Bronchial epithelial cell (primary cell): ENCODE data around the gene SOX6. TPM values are rescaled to one million over a fixed set of nuclear protein-coding genes. Genes with fewer than 3 reads are reported as not detected.

Experiments used
- DNase-seq: peaks from one replicate; pipeline ENCODE4 v3.0.0-alpha.2; 2010; ENCODE audit warnings: low read depth
- FAIRE-seq: peaks from 2 replicates; lab custom pipeline; 2011; peaks lifted over from hg19 to GRCh38; lab: Jason Lieb, UNC
- H3K27me3 ChIP-seq: 2 replicates; pipeline ENCODE4 v1.5.1; 2011; ENCODE audit warnings: low read length; ENCODE audit not compliant: control insufficient read depth, insufficient read depth
- H3K36me3 ChIP-seq: 2 replicates; pipeline ENCODE4 v1.5.1; 2011; ENCODE audit warnings: low read length; ENCODE audit not compliant: control insufficient read depth, insufficient read depth
- H3K4me3 ChIP-seq: 2 replicates; pipeline ENCODE4 v1.5.1; 2011; ENCODE audit warnings: mild to moderate bottlenecking, low read depth, low read length, control low read depth
- total RNA-seq: library from RNA; depleted of rRNA; stranded (reverse); fragments of >200 nt; gene quantifications from 2 replicates; pipeline ENCODE4 v1.2.1, GENCODE V29; 2014
- TF ChIP-seq, protein P1 (sequence below): IDR thresholded peaks from 2 replicates; pipeline ENCODE4 v1.5.1; 2011; ENCODE audit warnings: mild to moderate bottlenecking, moderate library complexity, low read length, control low read depth, inconsistent platforms; ENCODE audit not compliant: insufficient read depth, severe bottlenecking

SOX6 gene
- total RNA-seq, 1 donor from 2014 or later: 0.53 TPM

DNA sequence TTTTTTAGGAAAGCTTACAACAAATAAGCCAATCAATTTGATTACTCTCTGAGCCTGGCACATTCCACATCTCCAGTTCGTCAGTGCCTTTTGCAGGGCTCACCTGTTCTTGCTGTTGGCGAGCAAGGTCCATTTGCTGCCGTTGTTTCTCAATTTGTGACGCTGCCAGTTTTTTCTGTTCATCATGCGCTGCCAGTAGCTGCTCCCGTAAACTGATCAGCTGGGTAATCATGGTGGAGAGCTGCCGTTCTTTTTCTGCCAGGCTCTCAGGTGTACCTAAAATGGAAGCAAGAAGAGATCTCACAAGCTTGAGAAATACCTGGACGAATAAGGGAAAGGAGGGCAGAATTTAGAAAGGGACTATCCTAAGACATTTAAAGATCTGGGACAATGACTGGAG is 169.7 kb downstream of the SOX6 start:
- TF ChIP-seq, protein P1, sequence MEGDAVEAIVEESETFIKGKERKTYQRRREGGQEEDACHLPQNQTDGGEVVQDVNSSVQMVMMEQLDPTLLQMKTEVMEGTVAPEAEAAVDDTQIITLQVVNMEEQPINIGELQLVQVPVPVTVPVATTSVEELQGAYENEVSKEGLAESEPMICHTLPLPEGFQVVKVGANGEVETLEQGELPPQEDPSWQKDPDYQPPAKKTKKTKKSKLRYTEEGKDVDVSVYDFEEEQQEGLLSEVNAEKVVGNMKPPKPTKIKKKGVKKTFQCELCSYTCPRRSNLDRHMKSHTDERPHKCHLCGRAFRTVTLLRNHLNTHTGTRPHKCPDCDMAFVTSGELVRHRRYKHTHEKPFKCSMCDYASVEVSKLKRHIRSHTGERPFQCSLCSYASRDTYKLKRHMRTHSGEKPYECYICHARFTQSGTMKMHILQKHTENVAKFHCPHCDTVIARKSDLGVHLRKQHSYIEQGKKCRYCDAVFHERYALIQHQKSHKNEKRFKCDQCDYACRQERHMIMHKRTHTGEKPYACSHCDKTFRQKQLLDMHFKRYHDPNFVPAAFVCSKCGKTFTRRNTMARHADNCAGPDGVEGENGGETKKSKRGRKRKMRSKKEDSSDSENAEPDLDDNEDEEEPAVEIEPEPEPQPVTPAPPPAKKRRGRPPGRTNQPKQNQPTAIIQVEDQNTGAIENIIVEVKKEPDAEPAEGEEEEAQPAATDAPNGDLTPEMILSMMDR: no peak
- no peak for FAIRE-seq
- no peaks in the 10 kb centered on the region for H3K36me3 ChIP-seq

DNA sequence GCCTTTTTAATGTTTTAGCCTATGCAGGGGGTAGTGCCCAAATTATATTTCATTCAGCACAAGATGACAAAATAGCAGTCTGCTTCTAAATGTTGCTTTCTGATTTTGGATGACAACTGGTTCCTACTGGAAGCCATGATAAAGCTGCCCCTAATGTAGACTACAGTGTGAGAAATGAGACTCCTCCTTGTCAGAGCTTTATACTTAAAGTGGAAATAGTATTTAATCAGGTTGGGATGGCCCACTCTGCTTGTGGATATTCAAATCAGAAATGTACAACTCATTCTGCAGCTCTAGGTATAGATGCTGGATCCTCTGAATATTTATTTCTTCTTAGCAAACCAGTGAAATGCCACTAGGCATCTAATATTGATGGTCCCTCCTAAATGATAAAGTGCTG is 171.3 kb downstream of the SOX6 start:
- Histone ChIP-seq H3K27me3 (no peaks in the 10 kb centered on the region), H3K4me3 (no peak overlapping the region), H3K36me3 (no peaks in the 10 kb centered on the region)
- DNase-seq (no peak), FAIRE-seq (no peak)
- TF ChIP-seq, protein P1: no peak

More for the DNA sequence above, 169.7 kb downstream of the SOX6 start:
- H3K4me3 ChIP-seq: no peak overlapping the region
- no peak for DNase-seq
- no peaks in the 10 kb centered on the region for H3K27me3 ChIP-seq

DNA sequence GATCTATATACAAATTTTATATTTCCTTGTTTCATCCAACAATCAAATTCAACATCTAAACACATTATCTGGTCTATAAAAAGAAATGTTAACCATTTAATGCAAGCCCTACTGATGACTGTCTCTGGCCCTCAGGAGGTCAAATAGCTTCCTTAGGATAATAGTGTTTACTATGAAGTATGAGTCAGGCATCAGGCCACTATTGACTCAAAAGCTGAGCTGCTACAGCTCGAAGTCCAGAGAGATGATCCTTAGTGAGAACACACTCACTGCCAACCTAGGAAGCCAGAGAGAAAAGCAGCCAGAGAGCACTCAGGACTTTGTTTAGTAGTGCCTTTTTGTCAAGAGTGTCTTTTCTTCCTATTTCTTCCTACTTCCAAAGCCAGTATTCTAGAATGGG is 171.8 kb downstream of the SOX6 start:
- Histone ChIP-seq H3K4me3 (no peak overlapping the region), H3K27me3 (no peaks in the 10 kb centered on the region), H3K36me3 (no peaks in the 10 kb centered on the region)
- TF ChIP-seq, protein P1: no peak
- DNase-seq (peak; percentile 89), FAIRE-seq (no peak)

DNA sequence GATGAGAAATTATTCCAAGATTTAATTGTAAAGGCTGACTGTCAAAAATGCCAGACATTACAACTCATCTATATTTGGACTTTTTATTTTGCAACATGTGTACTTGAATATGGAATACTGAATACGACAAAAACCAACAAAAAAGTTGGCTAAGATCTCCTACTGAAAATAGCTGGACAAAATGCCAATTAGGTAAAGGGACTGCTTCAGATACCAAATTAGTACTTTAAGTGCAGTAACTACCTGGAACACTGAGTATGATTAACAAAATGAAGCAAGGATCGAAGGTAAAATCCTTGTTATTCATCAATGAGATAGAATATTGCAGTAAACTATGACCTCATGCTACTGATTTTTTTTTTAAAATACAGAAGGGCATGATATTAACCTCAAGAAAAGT is 173.8 kb downstream of the SOX6 start:
- Histone ChIP-seq H3K4me3 (no peak overlapping the region), H3K27me3 (no peaks in the 10 kb centered on the region), H3K36me3 (no peaks in the 10 kb centered on the region)
- DNase-seq: no peak
- TF ChIP-seq, protein P1: no peak
- FAIRE-seq: no peak

DNA sequence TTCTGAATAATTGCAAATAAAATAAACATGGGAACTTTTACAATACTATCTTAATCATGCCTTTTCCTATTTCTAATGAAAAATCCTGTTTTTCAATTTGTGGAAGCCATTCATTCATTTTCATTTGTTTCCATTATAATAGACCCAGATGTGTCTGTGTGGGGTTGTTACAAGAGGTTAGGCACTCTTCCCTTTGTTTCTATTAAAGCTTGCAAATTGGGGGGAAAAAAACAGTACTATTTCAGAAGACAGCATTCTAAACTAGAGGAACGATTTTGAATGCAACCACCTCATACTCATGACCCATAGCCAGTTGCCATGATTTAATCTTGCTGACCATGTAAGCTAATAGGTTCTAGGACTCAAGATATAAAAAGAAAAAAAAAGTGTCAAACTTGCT is 175.5 kb downstream of the SOX6 start:
- DNase-seq (no peak), FAIRE-seq (no peak)
- Histone ChIP-seq H3K27me3 (no peaks in the 10 kb centered on the region), H3K36me3 (no peaks in the 10 kb centered on the region), H3K4me3 (no peak overlapping the region)
- TF ChIP-seq, protein P1: no peak

DNA sequence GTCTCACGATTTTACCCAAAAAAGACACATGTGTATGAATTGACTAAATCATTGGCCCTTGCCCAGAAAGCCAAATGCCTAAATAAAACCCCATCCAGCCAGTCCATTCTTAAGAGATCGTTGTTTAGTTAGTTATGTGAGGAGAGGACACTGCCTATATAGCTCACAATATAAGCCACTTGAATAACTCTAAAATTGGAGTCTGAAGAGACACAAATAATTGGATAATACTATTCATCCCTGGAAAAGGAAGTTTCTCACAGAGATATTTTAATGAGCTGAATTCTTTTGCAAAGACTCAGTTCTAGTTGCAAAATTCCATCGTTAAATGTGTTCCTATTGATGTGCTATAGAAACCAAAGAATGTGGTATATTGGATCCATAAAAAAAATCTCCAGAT is 176.7 kb downstream of the SOX6 start:
- DNase-seq (no peak), FAIRE-seq (no peak)
- TF ChIP-seq, protein P1: no peak
- Histone ChIP-seq H3K4me3 (no peak overlapping the region), H3K27me3 (no peaks in the 10 kb centered on the region), H3K36me3 (no peaks in the 10 kb centered on the region)
